ENCODE measurements around the gene ZNF197. TPM values are rescaled to one million over a fixed set of nuclear protein-coding genes. Genes with fewer than 3 reads are reported as not detected.

Gene ZNF197
- total and polyA plus RNA-seq, 10 of the 15 experiments (the other 5 are each of a cell fraction or from before 2014, with no cell fraction given), result 3.2 to 16.6 (median 9.7) TPM

DNA sequence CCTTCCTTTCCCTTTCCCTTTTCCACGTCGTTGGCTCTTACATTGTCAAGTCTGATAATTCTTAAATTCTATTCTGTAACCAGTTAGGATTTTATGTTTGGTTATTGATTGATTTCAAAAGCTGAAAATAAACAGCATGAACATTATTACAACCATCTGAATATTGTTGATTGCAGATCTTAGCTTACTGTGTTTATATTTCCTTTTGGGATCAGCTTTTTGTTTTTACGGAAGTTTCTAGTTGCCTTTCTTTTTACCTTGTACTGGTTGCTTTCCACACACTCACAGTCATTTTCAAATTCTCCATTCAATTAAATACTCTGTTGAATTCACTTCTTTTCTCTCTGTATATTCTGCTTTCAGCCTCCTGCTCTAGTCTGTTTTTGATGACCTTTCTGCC lies 40.3 kb downstream of the ZNF197 start:
- no TSS peak for BruUV-seq (replicated peaks)
- TF ChIP-seq IKZF2 (IDR thresholded peaks at IDR 0.05), result no peak
- no peak for TF ChIP-seq HDAC6 (IDR thresholded peaks at IDR 0.05; ENCODE audit: unreplicated experiment)
- no peak for TF ChIP-seq TBL1XR1 (IDR thresholded peaks at IDR 0.05; ENCODE audit: low read depth, low read length)
- TF ChIP-seq FOXK2 (IDR thresholded peaks at IDR 0.05), result no peak
- no peak for TF ChIP-seq SIX5 (IDR thresholded peaks at IDR 0.05; ENCODE audit: low read depth, low read length, severe bottlenecking)
- TF ChIP-seq RB1 (IDR thresholded peaks at IDR 0.05; ENCODE audit: borderline replicate concordance), result no peak
- no peak for ATAC-seq
- DNase-seq (ENCODE audit: low read depth, low spot score), result no peak
- POLR2A ChIA-PET, result no interaction called here
- H3K36me3 ChIP-seq (ENCODE audit: control insufficient read depth in 2 of 2, insufficient read depth in 2 of 2, low read length in 1 of 2), result peaks cover 1 to 8% of the 10 kb centered on the region in 2 experiments; a peak in 3 of 4 replicates
- H3K79me2 ChIP-seq (ENCODE audit: control insufficient read depth, insufficient read depth, low read length), result no peaks in the 10 kb centered on the region
- WGBS (ENCODE audit: insufficient coverage, insufficient replicate concordance, low lambda C conversion rate, missing lambda C conversion rate), result 96% methylated on average over 3 of the region's 3 CpGs
- no peak overlapping the region for H2AFZ ChIP-seq (ENCODE audit: control insufficient read depth, low read depth, low read length)
- H3K4me1 ChIP-seq (ENCODE audit: control insufficient read depth, insufficient read depth, low read length), result no peaks in the 10 kb centered on the region
- H3K9ac ChIP-seq (ENCODE audit: control insufficient read depth, insufficient read depth, low read length), result no peak overlapping the region
- intact Hi-C loops (cut with micrococcal nuclease; ENCODE audit: unreplicated experiment), result no loop called here
- SMC1A ChIA-PET (ENCODE audit: uncharacterized antibody, unreplicated experiment), result no interaction called here
- no peaks in the 10 kb centered on the region for H4K20me1 ChIP-seq (ENCODE audit: control insufficient read depth, insufficient read depth)
- RAD21 ChIA-PET (ENCODE audit: unreplicated experiment), result no interaction called here
- no peaks in the 10 kb centered on the region for H3K27me3 ChIP-seq (replicated peaks in 1 of 2; ENCODE audit: control insufficient read depth in 2 of 2, insufficient read depth in 2 of 2, low read length in 1 of 2)
- no peak overlapping the region for H3K4me3 ChIP-seq
- H3K4me2 ChIP-seq (ENCODE audit: control insufficient read depth, insufficient read depth), result no peak overlapping the region
- CTCF ChIA-PET, result no interaction called here
- no peak overlapping the region for H3K27ac ChIP-seq (ENCODE audit: control insufficient read depth, insufficient read depth)
- peaks cover 2% of the 10 kb centered on the region; the same call in 2 of the 3 replicates for H3K9me3 ChIP-seq (replicated peaks; ENCODE audit: control insufficient read depth, insufficient read depth, low read length)
- no peak for FAIRE-seq
- in situ Hi-C loops (cut with MboI), result no loop called here

GRCh38 chr3:44666346-44666745 lies 41.5 kb downstream of the ZNF197 start:
- FAIRE-seq (no peak), ATAC-seq (no peak), DNase-seq (ENCODE audit: low read depth, low spot score) (no peak)
- Histone ChIP-seq H3K9ac (ENCODE audit: control insufficient read depth, insufficient read depth, low read length) (no peak overlapping the region), H3K36me3 (ENCODE audit: control insufficient read depth in 2 of 2, insufficient read depth in 2 of 2, low read length in 1 of 2) (peaks cover 0 to under 1% of the 10 kb centered on the region in 2 experiments; a peak in 1 of 4 replicates), H3K9me3 (replicated peaks; ENCODE audit: control insufficient read depth, insufficient read depth, low read length) (peaks cover 2% of the 10 kb centered on the region; the same call in 1 of the 3 replicates), H3K4me3 (no peak overlapping the region), H3K27me3 (replicated peaks in 1 of 2; ENCODE audit: control insufficient read depth in 2 of 2, insufficient read depth in 2 of 2, low read length in 1 of 2) (no peaks in the 10 kb centered on the region), H2AFZ (ENCODE audit: control insufficient read depth, low read depth, low read length) (no peak overlapping the region), H3K79me2 (ENCODE audit: control insufficient read depth, insufficient read depth, low read length) (no peaks in the 10 kb centered on the region), H3K4me2 (ENCODE audit: control insufficient read depth, insufficient read depth) (no peak overlapping the region), H3K4me1 (ENCODE audit: control insufficient read depth, insufficient read depth, low read length) (no peaks in the 10 kb centered on the region), H4K20me1 (ENCODE audit: control insufficient read depth, insufficient read depth) (no peaks in the 10 kb centered on the region), H3K27ac (ENCODE audit: control insufficient read depth, insufficient read depth) (no peak overlapping the region)
- ChIA-PET RAD21 (ENCODE audit: unreplicated experiment) (no interaction called here), POLR2A (no interaction called here), SMC1A (ENCODE audit: uncharacterized antibody, unreplicated experiment) (interaction anchor here (0.6 to 1.0 kb wide), 2 partner anchors 12 to 852 kb away, joined by 3 read pairs; no protein-coding TSS in a partner anchor), CTCF (no interaction called here)
- BruUV-seq (replicated peaks), result no TSS peak
- in situ Hi-C loops (cut with MboI), result no loop called here
- WGBS (ENCODE audit: insufficient coverage, insufficient replicate concordance, low lambda C conversion rate, missing lambda C conversion rate), result 99% methylated on average over 4 of the region's 4 CpGs
- intact Hi-C loops (cut with micrococcal nuclease; ENCODE audit: unreplicated experiment), result no loop called here
- TF ChIP-seq RUNX3 (IDR thresholded peaks at IDR 0.05; ENCODE audit: low read length) (no peak), SKIL (IDR thresholded peaks at IDR 0.05; ENCODE audit: low read depth, poor library complexity, severe bottlenecking) (no peak), NKRF (conservative IDR thresholded peaks at IDR 0.05) (no peak), SMC3 (IDR thresholded peaks at IDR 0.05; ENCODE audit: borderline replicate concordance, low read length) (no peak), ZZZ3 (IDR thresholded peaks at IDR 0.05; ENCODE audit: control insufficient read depth, insufficient read length, low read depth) (no peak)
- TF ChIP-seq, protein P1, sequence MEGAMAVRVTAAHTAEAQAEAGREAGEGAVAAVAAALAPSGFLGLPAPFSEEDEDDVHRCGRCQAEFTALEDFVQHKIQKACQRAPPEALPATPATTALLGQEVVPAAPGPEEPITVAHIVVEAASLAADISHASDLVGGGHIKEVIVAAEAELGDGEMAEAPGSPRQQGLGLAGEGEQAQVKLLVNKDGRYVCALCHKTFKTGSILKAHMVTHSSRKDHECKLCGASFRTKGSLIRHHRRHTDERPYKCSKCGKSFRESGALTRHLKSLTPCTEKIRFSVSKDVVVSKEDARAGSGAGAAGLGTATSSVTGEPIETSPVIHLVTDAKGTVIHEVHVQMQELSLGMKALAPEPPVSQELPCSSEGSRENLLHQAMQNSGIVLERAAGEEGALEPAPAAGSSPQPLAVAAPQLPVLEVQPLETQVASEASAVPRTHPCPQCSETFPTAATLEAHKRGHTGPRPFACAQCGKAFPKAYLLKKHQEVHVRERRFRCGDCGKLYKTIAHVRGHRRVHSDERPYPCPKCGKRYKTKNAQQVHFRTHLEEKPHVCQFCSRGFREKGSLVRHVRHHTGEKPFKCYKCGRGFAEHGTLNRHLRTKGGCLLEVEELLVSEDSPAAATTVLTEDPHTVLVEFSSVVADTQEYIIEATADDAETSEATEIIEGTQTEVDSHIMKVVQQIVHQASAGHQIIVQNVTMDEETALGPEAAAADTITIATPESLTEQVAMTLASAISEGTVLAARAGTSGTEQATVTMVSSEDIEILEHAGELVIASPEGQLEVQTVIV (IDR thresholded peaks at IDR 0.05; ENCODE audit: borderline replicate concordance, partially characterized antibody), result no peak

Measured in GM12878 (cell line).